GM18508 (cell line): ENCODE results near the gene SPDYC.

ENCODE experiments used
- ATAC-seq: cut with Tn5 transposase; IDR thresholded peaks from one replicate; pipeline ENCODE4 v1.9.1; 2021; ENCODE audit warnings: moderate number of reproducible peaks; ENCODE audit not compliant: insufficient read depth, unreplicated experiment

The SPDYC gene

GRCh38 chr11:65204143-65204542 lies 34.1 kb downstream of the SPDYC start:
- ATAC-seq = no peak

GRCh38 chr11:65204646-65205601 lies 34.9 kb downstream of the SPDYC start:
- no peak for ATAC-seq

- ATAC-seq = no peak
Observed at GRCh38 chr11:65205602-65205967, 35.6 kb downstream of the SPDYC start.

GRCh38 chr11:65206441-65206841 lies 36.4 kb downstream of the SPDYC start:
- no peak for ATAC-seq

- ATAC-seq = no peak
Observed at GRCh38 chr11:65206901-65207300, 36.9 kb downstream of the SPDYC start.

- no peak for ATAC-seq
Observed at GRCh38 chr11:65207918-65208784, 38.1 kb downstream of the SPDYC start.

GRCh38 chr11:65208785-65209710 lies 39.0 kb downstream of the SPDYC start:
- ATAC-seq = no peak

- no peak for ATAC-seq
Observed at GRCh38 chr11:65209711-65210360, 39.8 kb downstream of the SPDYC start.

- ATAC-seq = no peak
Observed at GRCh38 chr11:65210361-65210731, 40.3 kb downstream of the SPDYC start.

GRCh38 chr11:65210748-65211147 lies 40.7 kb downstream of the SPDYC start:
- no peak for ATAC-seq

- ATAC-seq = no peak
Observed at GRCh38 chr11:65211293-65212105, 41.5 kb downstream of the SPDYC start.

GRCh38 chr11:65212226-65212801 lies 42.3 kb downstream of the SPDYC start:
- ATAC-seq = no peak

GRCh38 chr11:65213322-65214211 lies 43.5 kb downstream of the SPDYC start:
- ATAC-seq = no peak

- ATAC-seq = no peak
Observed at GRCh38 chr11:65214212-65214845, 44.3 kb downstream of the SPDYC start.

- no peak for ATAC-seq
Observed at GRCh38 chr11:65215441-65216076, 45.5 kb downstream of the SPDYC start.

- no peak for ATAC-seq
Observed at GRCh38 chr11:65216830-65217229, 46.8 kb downstream of the SPDYC start.
